ENCODE data around the gene NFIX. TPM values are rescaled to one million over a fixed set of nuclear protein-coding genes. Genes with fewer than 3 reads are reported as not detected.

The NFIX gene
- total RNA-seq, 1 donor from 2014 or later, result 146 TPM

DNA sequence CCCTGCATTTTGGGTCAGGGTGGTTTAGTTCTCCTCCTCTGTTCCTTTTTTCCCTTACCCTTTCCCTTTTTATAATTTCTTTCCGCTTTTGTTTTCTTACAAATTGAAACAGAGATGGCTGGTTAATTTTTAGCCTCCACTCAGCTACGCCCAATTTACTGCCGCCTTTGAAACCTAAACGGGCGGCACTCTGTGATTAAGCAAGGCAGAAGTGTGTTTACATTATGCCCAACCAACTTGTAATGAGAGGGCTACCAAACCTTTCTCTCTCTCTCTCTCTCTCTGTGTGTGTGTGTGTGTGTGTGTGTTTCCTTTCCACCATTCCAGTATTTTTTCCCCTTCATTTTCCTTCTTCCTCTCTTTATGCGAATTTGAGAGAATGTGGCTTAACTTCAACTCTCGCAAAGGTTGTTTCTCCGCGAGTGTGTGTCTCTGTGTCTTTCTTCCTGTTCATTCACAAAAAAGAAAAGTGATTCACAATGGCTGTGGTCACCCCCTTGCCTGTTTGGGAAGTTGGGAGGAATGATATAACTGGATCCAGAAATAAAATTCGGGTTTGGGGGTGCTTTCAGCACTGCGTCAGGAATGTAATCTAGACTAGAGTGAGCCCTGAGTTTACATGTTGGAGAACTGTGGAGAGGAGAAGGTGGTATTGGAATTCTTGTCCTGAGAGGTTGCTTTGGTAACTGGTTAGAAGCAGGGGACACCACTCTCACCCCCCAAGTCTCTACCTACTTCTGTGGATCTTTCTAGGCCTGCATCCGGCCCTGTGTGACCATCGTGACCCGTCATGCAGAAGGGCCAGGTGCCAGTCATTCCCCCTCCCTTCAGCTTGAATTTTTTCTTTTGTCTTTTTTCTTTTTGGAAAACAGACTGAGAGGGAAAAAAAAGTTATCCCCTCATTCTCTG is 31.4 kb downstream of the NFIX start:
- peak overlapping the region; percentile 55 for H3K4me3 ChIP-seq
- no peaks in the 10 kb centered on the region for H3K9me3 ChIP-seq
- intact Hi-C loops (cut with DNase I), result no loop called here
- DNase-seq, result no peak
- H3K27me3 ChIP-seq (ENCODE audit: low read depth), result no peaks in the 10 kb centered on the region
- no peaks in the 10 kb centered on the region for H3K36me3 ChIP-seq
- TF ChIP-seq, protein P1, sequence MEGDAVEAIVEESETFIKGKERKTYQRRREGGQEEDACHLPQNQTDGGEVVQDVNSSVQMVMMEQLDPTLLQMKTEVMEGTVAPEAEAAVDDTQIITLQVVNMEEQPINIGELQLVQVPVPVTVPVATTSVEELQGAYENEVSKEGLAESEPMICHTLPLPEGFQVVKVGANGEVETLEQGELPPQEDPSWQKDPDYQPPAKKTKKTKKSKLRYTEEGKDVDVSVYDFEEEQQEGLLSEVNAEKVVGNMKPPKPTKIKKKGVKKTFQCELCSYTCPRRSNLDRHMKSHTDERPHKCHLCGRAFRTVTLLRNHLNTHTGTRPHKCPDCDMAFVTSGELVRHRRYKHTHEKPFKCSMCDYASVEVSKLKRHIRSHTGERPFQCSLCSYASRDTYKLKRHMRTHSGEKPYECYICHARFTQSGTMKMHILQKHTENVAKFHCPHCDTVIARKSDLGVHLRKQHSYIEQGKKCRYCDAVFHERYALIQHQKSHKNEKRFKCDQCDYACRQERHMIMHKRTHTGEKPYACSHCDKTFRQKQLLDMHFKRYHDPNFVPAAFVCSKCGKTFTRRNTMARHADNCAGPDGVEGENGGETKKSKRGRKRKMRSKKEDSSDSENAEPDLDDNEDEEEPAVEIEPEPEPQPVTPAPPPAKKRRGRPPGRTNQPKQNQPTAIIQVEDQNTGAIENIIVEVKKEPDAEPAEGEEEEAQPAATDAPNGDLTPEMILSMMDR (IDR thresholded peaks at IDR 0.05), result no peak
- H3K4me1 ChIP-seq, result peaks cover 95% of the 10 kb centered on the region
- ATAC-seq, result peak; percentile 68 to 76
- peak overlapping the region; percentile 87 for H3K27ac ChIP-seq

DNA sequence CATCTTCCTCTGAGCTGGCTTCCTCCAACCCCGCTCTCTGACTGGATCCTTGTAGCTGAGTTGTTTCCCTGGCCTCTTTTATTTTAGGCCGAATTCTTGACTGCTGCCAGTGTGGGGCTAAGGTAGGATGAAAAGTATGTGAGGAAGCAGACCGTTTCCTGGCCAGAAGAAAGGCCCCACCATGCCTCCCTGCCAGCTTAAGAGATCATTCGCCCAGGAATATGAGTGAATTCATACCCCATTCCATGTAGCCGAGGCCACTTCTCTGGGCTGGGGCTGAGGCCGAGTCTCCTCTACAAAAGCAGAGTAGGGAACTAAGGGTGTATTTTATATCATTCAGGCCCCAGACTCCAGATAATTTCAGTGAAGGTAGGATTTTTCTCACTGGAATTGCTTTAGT is 32.3 kb downstream of the NFIX start:
- peak overlapping the region; percentile 55 for H3K4me3 ChIP-seq
- H3K36me3 ChIP-seq, result no peaks in the 10 kb centered on the region
- H3K27me3 ChIP-seq (ENCODE audit: low read depth), result no peaks in the 10 kb centered on the region
- TF ChIP-seq, protein P1 (IDR thresholded peaks at IDR 0.05), result no peak
- H3K9me3 ChIP-seq, result no peaks in the 10 kb centered on the region
- H3K27ac ChIP-seq, result peak overlapping the region; percentile 87
- ATAC-seq (no peak), DNase-seq (no peak)
- H3K4me1 ChIP-seq, result peaks cover 95% of the 10 kb centered on the region
- intact Hi-C loops (cut with DNase I), result no loop called here

DNA sequence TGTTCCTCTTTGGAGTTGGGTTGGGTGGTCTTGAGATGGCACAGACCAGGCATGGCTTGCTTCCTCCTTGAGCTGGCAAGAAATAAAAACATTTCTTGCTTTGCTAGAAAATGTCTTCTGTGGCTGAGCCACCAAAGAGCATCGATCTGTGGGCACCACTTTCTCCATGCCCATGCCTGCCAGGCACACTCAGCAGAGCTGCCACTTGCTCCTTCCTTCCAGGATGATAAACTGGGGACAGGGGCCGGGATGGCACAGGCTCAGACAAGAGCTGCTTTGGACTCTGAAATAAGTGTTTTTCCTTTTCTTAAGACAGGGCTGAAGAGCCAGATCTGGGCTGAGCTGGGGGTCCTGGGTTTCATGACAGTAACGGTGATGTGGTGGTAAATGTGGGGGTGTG is 32.8 kb downstream of the NFIX start:
- intact Hi-C loops (cut with DNase I), result no loop called here
- no peak overlapping the region for H3K4me3 ChIP-seq
- DNase-seq, result peak; percentile 22
- H3K9me3 ChIP-seq, result no peaks in the 10 kb centered on the region
- TF ChIP-seq, protein P1 (IDR thresholded peaks at IDR 0.05), result no peak
- H3K27me3 ChIP-seq (ENCODE audit: low read depth), result no peaks in the 10 kb centered on the region
- peaks cover 95% of the 10 kb centered on the region for H3K4me1 ChIP-seq
- no peaks in the 10 kb centered on the region for H3K36me3 ChIP-seq
- no peak for ATAC-seq
- H3K27ac ChIP-seq, result peak overlapping the region; percentile 87

DNA sequence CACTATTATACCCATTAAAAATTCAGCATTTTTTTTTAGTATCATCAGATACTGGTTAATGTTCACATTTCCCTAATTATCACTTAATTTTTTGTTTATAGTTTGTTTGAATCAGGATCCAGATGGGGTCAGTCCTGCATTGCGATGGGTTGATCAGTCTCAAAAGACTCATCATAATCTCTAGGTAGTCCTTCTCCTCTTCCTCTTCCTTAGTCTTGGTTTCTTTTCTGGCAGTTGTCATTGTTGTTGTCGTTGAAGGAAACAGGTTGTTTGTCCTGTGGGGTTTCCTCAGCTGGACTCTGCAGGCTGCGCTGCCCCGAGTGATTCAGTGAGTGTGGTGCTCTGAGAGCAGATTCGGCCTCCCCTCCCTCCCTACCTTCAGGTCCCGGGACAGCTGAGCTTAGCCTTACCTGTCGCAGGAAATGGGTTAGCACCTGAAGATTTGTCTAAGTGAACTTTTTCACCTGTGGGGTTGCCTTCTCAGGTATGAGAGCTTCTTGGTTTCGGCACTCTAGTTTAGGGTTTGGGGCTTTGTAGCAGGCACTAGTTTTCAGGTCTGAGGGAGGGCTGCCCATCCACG is 34.1 kb downstream of the NFIX start:
- H3K27ac ChIP-seq, result peak overlapping the region; percentile 27
- peaks cover 96% of the 10 kb centered on the region for H3K4me1 ChIP-seq
- ATAC-seq (no peak), DNase-seq (no peak)
- no peaks in the 10 kb centered on the region for H3K9me3 ChIP-seq
- intact Hi-C loops (cut with DNase I), result no loop called here
- no peaks in the 10 kb centered on the region for H3K36me3 ChIP-seq
- no peak overlapping the region for H3K4me3 ChIP-seq
- TF ChIP-seq, protein P1 (IDR thresholded peaks at IDR 0.05), result no peak
- H3K27me3 ChIP-seq (ENCODE audit: low read depth), result no peaks in the 10 kb centered on the region

DNA sequence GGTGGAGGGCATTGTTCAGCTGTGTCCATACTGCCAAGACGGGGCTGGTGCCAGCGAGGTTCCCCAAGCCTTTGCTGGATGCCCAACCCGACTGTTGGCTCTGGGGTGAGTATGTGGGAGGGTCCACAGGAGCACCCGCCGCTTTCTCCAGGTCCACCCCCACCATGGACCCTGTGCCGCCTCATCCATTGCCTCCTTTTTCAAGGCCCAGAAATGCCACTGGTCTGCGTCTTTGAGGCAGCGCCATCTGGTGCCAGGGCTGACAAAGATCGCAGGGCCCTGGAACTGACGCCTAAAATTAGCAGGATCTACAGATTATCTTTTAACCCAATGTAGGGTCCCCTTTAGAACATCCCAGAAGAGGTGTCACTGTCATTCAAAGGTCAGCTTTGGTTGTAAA is 34.6 kb downstream of the NFIX start:
- no peak overlapping the region for H3K4me3 ChIP-seq
- intact Hi-C loops (cut with DNase I), result no loop called here
- peak overlapping the region; percentile 27 for H3K27ac ChIP-seq
- H3K4me1 ChIP-seq, result peaks cover 96% of the 10 kb centered on the region
- ATAC-seq (peak; percentile 6 to 33), DNase-seq (no peak)
- TF ChIP-seq, protein P1 (IDR thresholded peaks at IDR 0.05), result peak; percentile 48
- H3K9me3 ChIP-seq, result no peaks in the 10 kb centered on the region
- no peaks in the 10 kb centered on the region for H3K36me3 ChIP-seq
- H3K27me3 ChIP-seq (ENCODE audit: low read depth), result no peaks in the 10 kb centered on the region
